ENCODE data around the gene RGS11. TPM values are rescaled to one million over a fixed set of nuclear protein-coding genes. Genes with fewer than 3 reads are reported as not detected.

RGS11 gene
- total RNA-seq, 1 donor from 2014 or later, result 0.52 TPM

- Histone ChIP-seq H3K9me3 (ENCODE audit: control insufficient read depth in 3 of 3, low read length in 3 of 3) (no peaks in the 10 kb centered on the region), H3K9ac (ENCODE audit: low read depth in 1 of 3, low read length in 3 of 3) (no peak overlapping the region), H3K36me3 (ENCODE audit: control insufficient read depth in 3 of 3, insufficient read depth in 3 of 3, low read length in 3 of 3) (peaks cover 18 to 23% (median 20%) of the 10 kb centered on the region in 3 donors), H3K27ac (ENCODE audit: low read depth, low read length) (no peak overlapping the region), H3K27me3 (ENCODE audit: control insufficient read depth in 3 of 3, insufficient read depth in 3 of 3, low read length in 3 of 3) (no peaks in the 10 kb centered on the region), H3K4me3 (ENCODE audit: low read length in 3 of 3) (no peak overlapping the region), H3K4me1 (ENCODE audit: control insufficient read depth in 3 of 3, insufficient read depth in 3 of 3, low read length in 3 of 3) (no peaks in the 10 kb centered on the region)
These were observed 25.5 kb upstream of the RGS11 start for GRCh38 chr16:301235-301634.

GRCh38 chr16:297832-298231, 22.1 kb upstream of the RGS11 start:
- H3K27ac ChIP-seq (ENCODE audit: low read depth, low read length), result no peak overlapping the region
- no peak overlapping the region for H3K9ac ChIP-seq (ENCODE audit: low read depth in 1 of 3, low read length in 3 of 3)
- H3K4me1 ChIP-seq (ENCODE audit: control insufficient read depth in 3 of 3, insufficient read depth in 3 of 3, low read length in 3 of 3), result no peaks in the 10 kb centered on the region
- H3K27me3 ChIP-seq (ENCODE audit: control insufficient read depth in 3 of 3, insufficient read depth in 3 of 3, low read length in 3 of 3), result no peaks in the 10 kb centered on the region
- no peaks in the 10 kb centered on the region for H3K9me3 ChIP-seq (ENCODE audit: control insufficient read depth in 3 of 3, low read length in 3 of 3)
- H3K4me3 ChIP-seq (ENCODE audit: low read length in 3 of 3), result no peak overlapping the region
- H3K36me3 ChIP-seq (ENCODE audit: control insufficient read depth in 3 of 3, insufficient read depth in 3 of 3, low read length in 3 of 3), result peaks cover 16 to 24% (median 17%) of the 10 kb centered on the region in 3 donors

- Histone ChIP-seq H3K36me3 (ENCODE audit: control insufficient read depth in 3 of 3, insufficient read depth in 3 of 3, low read length in 3 of 3) (peaks cover 18 to 24% (median 18%) of the 10 kb centered on the region in 3 donors), H3K4me1 (ENCODE audit: control insufficient read depth in 3 of 3, insufficient read depth in 3 of 3, low read length in 3 of 3) (no peaks in the 10 kb centered on the region), H3K9ac (ENCODE audit: low read depth in 1 of 3, low read length in 3 of 3) (no peak overlapping the region), H3K27me3 (ENCODE audit: control insufficient read depth in 3 of 3, insufficient read depth in 3 of 3, low read length in 3 of 3) (no peaks in the 10 kb centered on the region), H3K9me3 (ENCODE audit: control insufficient read depth in 3 of 3, low read length in 3 of 3) (no peaks in the 10 kb centered on the region), H3K27ac (ENCODE audit: low read depth, low read length) (no peak overlapping the region), H3K4me3 (ENCODE audit: low read length in 3 of 3) (no peak overlapping the region)
These were observed 21.2 kb upstream of the RGS11 start for GRCh38 chr16:296806-297510.

GRCh38 chr16:296276-296675, 20.5 kb upstream of the RGS11 start:
- H3K4me1 ChIP-seq (ENCODE audit: control insufficient read depth in 3 of 3, insufficient read depth in 3 of 3, low read length in 3 of 3), result no peaks in the 10 kb centered on the region
- no peaks in the 10 kb centered on the region for H3K9me3 ChIP-seq (ENCODE audit: control insufficient read depth in 3 of 3, low read length in 3 of 3)
- no peak overlapping the region for H3K27ac ChIP-seq (ENCODE audit: low read depth, low read length)
- no peaks in the 10 kb centered on the region for H3K27me3 ChIP-seq (ENCODE audit: control insufficient read depth in 3 of 3, insufficient read depth in 3 of 3, low read length in 3 of 3)
- no peak overlapping the region for H3K9ac ChIP-seq (ENCODE audit: low read depth in 1 of 3, low read length in 3 of 3)
- H3K36me3 ChIP-seq (ENCODE audit: control insufficient read depth in 3 of 3, insufficient read depth in 3 of 3, low read length in 3 of 3), result peaks cover 18 to 28% (median 21%) of the 10 kb centered on the region in 3 donors
- no peak overlapping the region for H3K4me3 ChIP-seq (ENCODE audit: low read length in 3 of 3)

GRCh38 chr16:293043-293775, 17.5 kb upstream of the RGS11 start:
- H3K4me1 ChIP-seq (ENCODE audit: control insufficient read depth in 3 of 3, insufficient read depth in 3 of 3, low read length in 3 of 3), result no peaks in the 10 kb centered on the region
- H3K9me3 ChIP-seq (ENCODE audit: control insufficient read depth in 3 of 3, low read length in 3 of 3), result no peaks in the 10 kb centered on the region
- H3K4me3 ChIP-seq (ENCODE audit: low read length in 3 of 3), result no peak overlapping the region
- H3K27ac ChIP-seq (ENCODE audit: low read depth, low read length), result no peak overlapping the region
- peaks cover 37 to 39% (median 37%) of the 10 kb centered on the region in 3 donors for H3K36me3 ChIP-seq (ENCODE audit: control insufficient read depth in 3 of 3, insufficient read depth in 3 of 3, low read length in 3 of 3)
- H3K9ac ChIP-seq (ENCODE audit: low read depth in 1 of 3, low read length in 3 of 3), result no peak overlapping the region
- no peaks in the 10 kb centered on the region for H3K27me3 ChIP-seq (ENCODE audit: control insufficient read depth in 3 of 3, insufficient read depth in 3 of 3, low read length in 3 of 3)

GRCh38 chr16:291539-291938, 15.8 kb upstream of the RGS11 start:
- Histone ChIP-seq H3K36me3 (ENCODE audit: control insufficient read depth in 3 of 3, insufficient read depth in 3 of 3, low read length in 3 of 3) (peaks cover 32 to 35% (median 33%) of the 10 kb centered on the region in 3 donors), H3K27me3 (ENCODE audit: control insufficient read depth in 3 of 3, insufficient read depth in 3 of 3, low read length in 3 of 3) (no peaks in the 10 kb centered on the region), H3K4me3 (ENCODE audit: low read length in 3 of 3) (no peak overlapping the region)

GRCh38 chr16:290681-291405, 15.1 kb upstream of the RGS11 start:
- Histone ChIP-seq H3K36me3 (ENCODE audit: control insufficient read depth in 3 of 3, insufficient read depth in 3 of 3, low read length in 3 of 3) (peaks cover 32 to 35% (median 33%) of the 10 kb centered on the region in 3 donors), H3K27me3 (ENCODE audit: control insufficient read depth in 3 of 3, insufficient read depth in 3 of 3, low read length in 3 of 3) (no peaks in the 10 kb centered on the region), H3K4me3 (ENCODE audit: low read length in 3 of 3) (no peak overlapping the region), H3K4me1 (ENCODE audit: control insufficient read depth in 3 of 3, insufficient read depth in 3 of 3, low read length in 3 of 3) (no peaks in the 10 kb centered on the region), H3K27ac (ENCODE audit: low read depth, low read length) (no peak overlapping the region), H3K9me3 (ENCODE audit: control insufficient read depth in 3 of 3, low read length in 3 of 3) (no peaks in the 10 kb centered on the region), H3K9ac (ENCODE audit: low read depth in 1 of 3, low read length in 3 of 3) (no peak overlapping the region)

More at GRCh38 chr16:291539-291938, 15.8 kb upstream of the RGS11 start:
- Histone ChIP-seq H3K4me1 (ENCODE audit: control insufficient read depth in 3 of 3, insufficient read depth in 3 of 3, low read length in 3 of 3) (no peaks in the 10 kb centered on the region), H3K9me3 (ENCODE audit: control insufficient read depth in 3 of 3, low read length in 3 of 3) (no peaks in the 10 kb centered on the region), H3K9ac (ENCODE audit: low read depth in 1 of 3, low read length in 3 of 3) (no peak overlapping the region), H3K27ac (ENCODE audit: low read depth, low read length) (no peak overlapping the region)

- peaks cover 32 to 35% (median 33%) of the 10 kb centered on the region in 3 donors for H3K36me3 ChIP-seq (ENCODE audit: control insufficient read depth in 3 of 3, insufficient read depth in 3 of 3, low read length in 3 of 3)
- H3K4me1 ChIP-seq (ENCODE audit: control insufficient read depth in 3 of 3, insufficient read depth in 3 of 3, low read length in 3 of 3), result no peaks in the 10 kb centered on the region
- no peaks in the 10 kb centered on the region for H3K9me3 ChIP-seq (ENCODE audit: control insufficient read depth in 3 of 3, low read length in 3 of 3)
- no peak overlapping the region for H3K4me3 ChIP-seq (ENCODE audit: low read length in 3 of 3)
- H3K9ac ChIP-seq (ENCODE audit: low read depth in 1 of 3, low read length in 3 of 3), result no peak overlapping the region
- no peaks in the 10 kb centered on the region for H3K27me3 ChIP-seq (ENCODE audit: control insufficient read depth in 3 of 3, insufficient read depth in 3 of 3, low read length in 3 of 3)
- no peak overlapping the region for H3K27ac ChIP-seq (ENCODE audit: low read depth, low read length)
These were observed 14.4 kb upstream of the RGS11 start for GRCh38 chr16:290015-290680.

- Histone ChIP-seq H3K4me1 (ENCODE audit: control insufficient read depth in 3 of 3, insufficient read depth in 3 of 3, low read length in 3 of 3) (no peaks in the 10 kb centered on the region), H3K9me3 (ENCODE audit: control insufficient read depth in 3 of 3, low read length in 3 of 3) (no peaks in the 10 kb centered on the region), H3K36me3 (ENCODE audit: control insufficient read depth in 3 of 3, insufficient read depth in 3 of 3, low read length in 3 of 3) (peaks cover 32 to 35% (median 33%) of the 10 kb centered on the region in 3 donors), H3K9ac (ENCODE audit: low read depth in 1 of 3, low read length in 3 of 3) (no peak overlapping the region), H3K27me3 (ENCODE audit: control insufficient read depth in 3 of 3, insufficient read depth in 3 of 3, low read length in 3 of 3) (no peaks in the 10 kb centered on the region), H3K27ac (ENCODE audit: low read depth, low read length) (no peak overlapping the region), H3K4me3 (ENCODE audit: low read length in 3 of 3) (no peak overlapping the region)
These were observed 13.8 kb upstream of the RGS11 start for GRCh38 chr16:289395-289997.

Data from skeletal muscle tissue (tissue), 4 donors.